AG09309 (cell line): ENCODE measurements around the gene ANKEF1.

Experiments
- DNase-seq: peaks from one replicate; pipeline ENCODE4 v3.0.0-alpha.2; 2010; ENCODE audit warnings: low read depth
- H3K4me3 ChIP-seq: 2 replicates; pipeline ENCODE4 v1.5.1; 2011; ENCODE audit warnings: mild to moderate bottlenecking, low read depth, low read length, moderate library complexity; ENCODE audit not compliant: control insufficient read depth
- TF ChIP-seq, protein P1 (sequence below): IDR thresholded peaks from 2 replicates; pipeline ENCODE4 v1.5.1; 2011; ENCODE audit warnings: mild to moderate bottlenecking, low read depth, low read length, inconsistent platforms; ENCODE audit not compliant: insufficient read depth, control insufficient read depth; ENCODE audit errors: missing control alignments

ANKEF1 gene

GRCh38 chr20:10078403-10078802, 43.6 kb downstream of the ANKEF1 start:
- no peak overlapping the region for H3K4me3 ChIP-seq
- TF ChIP-seq, protein P1, sequence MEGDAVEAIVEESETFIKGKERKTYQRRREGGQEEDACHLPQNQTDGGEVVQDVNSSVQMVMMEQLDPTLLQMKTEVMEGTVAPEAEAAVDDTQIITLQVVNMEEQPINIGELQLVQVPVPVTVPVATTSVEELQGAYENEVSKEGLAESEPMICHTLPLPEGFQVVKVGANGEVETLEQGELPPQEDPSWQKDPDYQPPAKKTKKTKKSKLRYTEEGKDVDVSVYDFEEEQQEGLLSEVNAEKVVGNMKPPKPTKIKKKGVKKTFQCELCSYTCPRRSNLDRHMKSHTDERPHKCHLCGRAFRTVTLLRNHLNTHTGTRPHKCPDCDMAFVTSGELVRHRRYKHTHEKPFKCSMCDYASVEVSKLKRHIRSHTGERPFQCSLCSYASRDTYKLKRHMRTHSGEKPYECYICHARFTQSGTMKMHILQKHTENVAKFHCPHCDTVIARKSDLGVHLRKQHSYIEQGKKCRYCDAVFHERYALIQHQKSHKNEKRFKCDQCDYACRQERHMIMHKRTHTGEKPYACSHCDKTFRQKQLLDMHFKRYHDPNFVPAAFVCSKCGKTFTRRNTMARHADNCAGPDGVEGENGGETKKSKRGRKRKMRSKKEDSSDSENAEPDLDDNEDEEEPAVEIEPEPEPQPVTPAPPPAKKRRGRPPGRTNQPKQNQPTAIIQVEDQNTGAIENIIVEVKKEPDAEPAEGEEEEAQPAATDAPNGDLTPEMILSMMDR = no peak
- DNase-seq = no peak

- DNase-seq = peak; percentile 85
- no peak overlapping the region for H3K4me3 ChIP-seq
- TF ChIP-seq, protein P1 = no peak
These were observed 45.2 kb downstream of the ANKEF1 start for GRCh38 chr20:10079964-10080363.

GRCh38 chr20:10080574-10080973, 45.8 kb downstream of the ANKEF1 start:
- no peak for DNase-seq
- TF ChIP-seq, protein P1 = no peak
- H3K4me3 ChIP-seq = no peak overlapping the region

- TF ChIP-seq, protein P1 = no peak
- DNase-seq = no peak
- H3K4me3 ChIP-seq = no peak overlapping the region
These were observed 55.2 kb downstream of the ANKEF1 start for GRCh38 chr20:10089871-10090587.

GRCh38 chr20:10090588-10091166, 55.9 kb downstream of the ANKEF1 start:
- TF ChIP-seq, protein P1 = peak; percentile 82
- peak; percentile 16 for DNase-seq
- H3K4me3 ChIP-seq = no peak overlapping the region

DNA sequence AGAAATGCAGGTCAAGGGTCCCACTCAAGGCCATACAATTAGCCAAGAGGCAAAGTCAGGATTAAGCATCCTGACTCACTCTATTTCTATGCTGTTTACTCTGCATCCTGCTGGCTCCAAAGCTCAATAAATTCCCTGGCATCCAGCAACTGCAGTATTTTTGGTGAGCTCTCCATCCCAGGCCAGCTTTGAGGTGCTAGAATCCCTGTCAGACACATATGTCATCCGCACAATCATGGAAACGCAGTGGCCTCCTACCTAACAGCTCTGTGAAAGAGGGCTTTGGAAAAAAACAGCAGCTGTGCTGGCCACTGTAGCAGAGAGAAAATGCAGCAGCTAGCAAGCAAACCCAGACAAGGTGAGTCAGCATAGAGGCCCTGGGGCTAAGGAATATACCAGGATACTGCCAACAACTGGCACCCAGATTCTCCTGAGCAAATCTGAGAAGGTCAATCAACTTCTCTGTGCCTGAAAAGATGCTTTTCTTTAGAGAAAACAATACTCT, 58.4 kb downstream of the ANKEF1 start:
- no peak overlapping the region for H3K4me3 ChIP-seq
- TF ChIP-seq, protein P1 = no peak
- no peak for DNase-seq
